Naive thymus-derived CD8-positive, alpha-beta T cell (primary cell): ENCODE measurements around the gene C16orf90. TPM values are rescaled to one million over a fixed set of nuclear protein-coding genes. Genes with fewer than 3 reads are reported as not detected.
"Not testable (repeated sequence)": the region's sequence is repeated elsewhere in the genome, so short reads cannot be mapped to it uniquely, and the experiment has no call there.

Source experiments
- ATAC-seq, 2 donors: fragments of 150-1000 bp; cut with Tn5 transposase in 1 of 2; sonication (Bioruptor Pico), chemical (Tn5 transposase) in 1 of 2; 1 replicate in 1 of 2; 2 replicates in 1 of 2; pipeline ENCODE4 v1.10.0; 2021; ENCODE audit warnings: mild to moderate bottlenecking in 2 of 2, moderate library complexity in 2 of 2
- POLR2A ChIA-PET: fragments of 350-600 bp; sonication (Branson Sonifier 250); formaldehyde crosslinking; loops from one replicate; lab custom pipeline; 2021; ENCODE audit warnings: antibody characterized with exemption; lab: Charles Lee
- DNase-seq, 10 donors: peaks; one replicate each; pipeline versions ENCODE4 v3.0.0 to v3.0.0-alpha.2; 2020 to 2022
- H3K27ac Mint-ChIP-seq, 10 donors: one replicate each; pipeline ENCODE4 v1.8.0; 2020 to 2022; ENCODE audit warnings: mild to moderate bottlenecking in 10 of 10, mixed read lengths in 10 of 10, moderate library complexity in 4 of 10, inconsistent platforms in 1 of 10
- H3K27me3 Mint-ChIP-seq, 5 donors: one replicate each; pipeline ENCODE4 v1.8.0; 2021 to 2022; ENCODE audit warnings: mixed read lengths in 5 of 5
- H3K36me3 Mint-ChIP-seq, 3 donors: one replicate each; pipeline ENCODE4 v1.8.0; 2020 to 2022; ENCODE audit warnings: mixed read lengths in 3 of 3, mild to moderate bottlenecking in 2 of 3, inconsistent platforms in 1 of 3
- H3K4me1 Mint-ChIP-seq, 4 donors: one replicate each; pipeline ENCODE4 v1.8.0; 2021 to 2022; ENCODE audit warnings: mixed read lengths in 4 of 4
- H3K4me3 Mint-ChIP-seq, 10 donors: one replicate each; pipeline ENCODE4 v1.8.0; 2020 to 2022; ENCODE audit warnings: mild to moderate bottlenecking in 10 of 10, mixed read lengths in 10 of 10, moderate library complexity in 6 of 10, inconsistent platforms in 1 of 10
- H3K9me3 Mint-ChIP-seq, 9 donors: one replicate each; pipeline ENCODE4 v1.8.0; 2020 to 2022; ENCODE audit warnings: mixed read lengths in 9 of 9, mild to moderate bottlenecking in 3 of 9, inconsistent platforms in 1 of 9, moderate library complexity in 1 of 9
- polyA plus RNA-seq, 3 donors: library from polyadenylated mRNA; unstranded; fragments of 300-500 nt; fragmentation: Illumina TruSeq; gene quantifications; one replicate each; pipeline ENCODE4 v1.2.3, GENCODE V29; 2021
- total RNA-seq, 8 experiments: library from RNA in 2 of 8; stranded (reverse) in 2 of 8; gene quantifications; one replicate each; pipeline ENCODE4 v1.2.3 and lab custom pipeline; 2021 to 2026

Gene C16orf90
- total and polyA plus RNA-seq, 5 experiments from 2014 or later: 0.26 TPM; not detected in 4

GRCh38 chr16:3511286-3512180 lies 16.2 kb upstream of the C16orf90 start:
- peaks cover 23 to 62% (median 44%) of the 10 kb centered on the region in 4 donors for H3K4me1 Mint-ChIP-seq
- peak overlapping the region in 5 of 10 donors; percentile 35 to 74 (median 54) for H3K4me3 Mint-ChIP-seq
- peaks cover 7 to 72% (median 25%) of the 10 kb centered on the region in 3 donors for H3K36me3 Mint-ChIP-seq
- no peak for ATAC-seq
- no peaks in the 10 kb centered on the region for H3K9me3 Mint-ChIP-seq
- peak overlapping the region; percentile 36 to 97 (median 88) for H3K27ac Mint-ChIP-seq
- no peak for DNase-seq
- POLR2A ChIA-PET: interaction anchor here (1.6 kb wide), 1 partner anchor 25 kb away, joined by 4 read pairs; no protein-coding TSS in a partner anchor
- no peaks in the 10 kb centered on the region for H3K27me3 Mint-ChIP-seq

- peak overlapping the region in 9 of 10 donors; percentile 9 to 77 (median 47) for H3K4me3 Mint-ChIP-seq
- ATAC-seq (no peak), DNase-seq (no peak)
- peaks cover 25 to 69% (median 53%) of the 10 kb centered on the region in 4 donors for H3K4me1 Mint-ChIP-seq
- H3K27ac Mint-ChIP-seq: peak overlapping the region; percentile 36 to 97 (median 89)
- H3K9me3 Mint-ChIP-seq: no peaks in the 10 kb centered on the region
- peaks cover 7 to 72% (median 34%) of the 10 kb centered on the region in 3 donors for H3K36me3 Mint-ChIP-seq
- POLR2A ChIA-PET: interaction anchor here (0.5 to 1.8 kb wide), 9 partner anchors 10 to 838 kb away, joined by 3 to 27 read pairs (median 4); partner anchors contain the start of genes CLUAP1 and NLRC3
- no peaks in the 10 kb centered on the region for H3K27me3 Mint-ChIP-seq
Observed at GRCh38 chr16:3510416-3510815, 15.1 kb upstream of the C16orf90 start.

DNA sequence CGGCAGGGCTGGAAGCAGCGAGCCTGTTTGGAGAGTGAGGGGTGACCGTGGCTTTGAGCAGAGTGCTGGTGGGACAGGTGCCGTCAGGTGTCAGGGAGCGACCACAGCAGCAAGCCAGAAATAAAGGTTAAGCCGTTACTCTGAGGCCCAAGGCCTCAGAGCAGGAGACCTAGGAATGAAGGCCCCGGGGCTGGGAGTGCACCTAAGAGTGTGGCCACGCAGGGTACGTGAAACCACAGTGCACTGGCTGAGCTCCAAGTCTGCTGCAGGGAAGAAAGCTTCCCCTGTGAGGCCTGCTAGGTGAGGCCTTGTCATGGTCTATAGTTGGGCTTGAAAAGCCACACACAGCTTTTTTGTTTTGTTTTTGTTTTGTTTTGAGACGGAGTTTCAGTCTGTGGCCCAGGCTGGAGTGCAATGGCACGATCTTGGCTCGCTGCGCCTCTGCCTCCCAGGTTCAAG lies 14.2 kb upstream of the C16orf90 start:
- POLR2A ChIA-PET: interaction anchor here (0.6 to 1.8 kb wide), 17 partner anchors 9 to 839 kb away, joined by 3 to 27 read pairs (median 4); partner anchors contain the start of genes C16orf90, CLUAP1, NAA60 and NLRC3
- no peaks in the 10 kb centered on the region for H3K9me3 Mint-ChIP-seq
- H3K4me3 Mint-ChIP-seq: peak overlapping the region; percentile 20 to 76 (median 59)
- peak; percentile 64 to 92 (median 80) for DNase-seq
- peak; percentile 99 to 100 for ATAC-seq
- peaks cover 7 to 69% (median 30%) of the 10 kb centered on the region in 3 donors for H3K36me3 Mint-ChIP-seq
- H3K27ac Mint-ChIP-seq: peak overlapping the region; percentile 36 to 97 (median 90)
- peaks cover 25 to 74% (median 58%) of the 10 kb centered on the region in 4 donors for H3K4me1 Mint-ChIP-seq
- no peaks in the 10 kb centered on the region for H3K27me3 Mint-ChIP-seq

- peak overlapping the region; percentile 36 to 97 (median 90) for H3K27ac Mint-ChIP-seq
- H3K27me3 Mint-ChIP-seq: no peaks in the 10 kb centered on the region
- peaks cover 27 to 77% (median 64%) of the 10 kb centered on the region in 4 donors for H3K4me1 Mint-ChIP-seq
- H3K36me3 Mint-ChIP-seq: peaks cover 7 to 62% (median 29%) of the 10 kb centered on the region in 3 donors
- POLR2A ChIA-PET: interaction anchor here (0.6 to 1.8 kb wide), 7 partner anchors 33 to 337 kb away, joined by 3 to 5 read pairs (median 4); partner anchors contain the start of genes NAA60 and ZNF597
- H3K9me3 Mint-ChIP-seq: no peaks in the 10 kb centered on the region
- DNase-seq: no peak
- peak overlapping the region in 9 of 10 donors; percentile 19 to 83 (median 57) for H3K4me3 Mint-ChIP-seq
- ATAC-seq: no peak
Observed at GRCh38 chr16:3508736-3509135, 13.4 kb upstream of the C16orf90 start.

DNA sequence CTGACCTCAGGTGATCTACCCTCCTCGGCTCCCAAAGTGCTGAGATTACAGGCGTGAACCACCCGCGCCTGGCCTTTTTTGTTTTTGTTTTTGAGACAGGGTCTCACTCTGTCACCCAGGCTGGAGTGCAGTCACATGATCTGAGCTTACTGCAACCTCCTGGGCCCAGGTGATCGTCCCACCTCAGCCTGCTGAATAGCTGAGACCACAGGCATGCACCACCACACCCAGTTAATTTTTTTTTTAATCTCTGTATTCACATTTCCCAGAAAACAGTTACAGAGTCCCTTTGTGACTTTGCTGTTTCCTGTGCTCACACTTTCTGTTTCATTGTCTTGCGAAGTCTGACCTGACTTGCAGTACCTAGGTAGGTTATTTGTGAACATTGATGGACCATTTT lies 8.2 kb upstream of the C16orf90 start:
- H3K9me3 Mint-ChIP-seq: no peaks in the 10 kb centered on the region
- peak; percentile 32 to 54 for ATAC-seq
- POLR2A ChIA-PET: interaction anchor here (0.6 to 2.6 kb wide), 4 partner anchors 10 to 104 kb away, joined by 3 to 12 read pairs (median 4); partner anchors contain the start of gene NLRC3

GRCh38 chr16:3501783-3502400 lies 6.6 kb upstream of the C16orf90 start:
- H3K9me3 Mint-ChIP-seq: no peaks in the 10 kb centered on the region
- POLR2A ChIA-PET: interaction anchor here (0.5 to 3.9 kb wide), 6 partner anchors 8 to 427 kb away, joined by 3 to 27 read pairs (median 5); partner anchors contain the start of genes NAA60, ZNF174, ZNF597 and ZSCAN32

More for the DNA sequence above, 8.2 kb upstream of the C16orf90 start:
- Mint-ChIP-seq H3K36me3 (peaks cover 6 to 31% (median 21%) of the 10 kb centered on the region in 3 donors), H3K4me3 (peak overlapping the region; percentile 57 to 95 (median 82)), H3K27ac (peak overlapping the region; percentile 85 to 98 (median 95)), H3K27me3 (peaks cover 0 to 2% (median 0%) of the 10 kb centered on the region in 5 donors), H3K4me1 (peaks cover 33 to 74% (median 69%) of the 10 kb centered on the region in 4 donors)
- peak in 9 of 10 donors; percentile 18 to 79 (median 47) for DNase-seq

GRCh38 chr16:3501412-3501761 lies 6.1 kb upstream of the C16orf90 start:
- POLR2A ChIA-PET: interaction anchor here (0.5 to 3.9 kb wide), 9 partner anchors 9 to 427 kb away, joined by 3 to 27 read pairs (median 3); partner anchors contain the start of genes NAA60, ZNF174, ZNF597 and ZSCAN32
- DNase-seq, ATAC-seq, H3K9me3 Mint-ChIP-seq, H3K27me3 Mint-ChIP-seq: not testable (repeated sequence)
- Mint-ChIP-seq H3K4me1 (peaks cover 27 to 66% (median 62%) of the 10 kb centered on the region in 4 donors), H3K4me3 (peak overlapping the region; percentile 85 to 95 (median 90)), H3K36me3 (peaks cover 0 to 17% (median 13%) of the 10 kb centered on the region in 3 donors), H3K27ac (peak overlapping the region; percentile 85 to 98 (median 95))

More at GRCh38 chr16:3501783-3502400, 6.6 kb upstream of the C16orf90 start:
- Mint-ChIP-seq H3K27ac (peak overlapping the region; percentile 85 to 98 (median 95)), H3K4me3 (peak overlapping the region; percentile 85 to 95 (median 90)), H3K36me3 (peaks cover 0 to 20% (median 15%) of the 10 kb centered on the region in 3 donors), H3K27me3 (peaks cover 0 to 2% (median 0%) of the 10 kb centered on the region in 5 donors), H3K4me1 (peaks cover 27 to 66% (median 62%) of the 10 kb centered on the region in 4 donors)
- DNase-seq (no peak), ATAC-seq (no peak)

DNA sequence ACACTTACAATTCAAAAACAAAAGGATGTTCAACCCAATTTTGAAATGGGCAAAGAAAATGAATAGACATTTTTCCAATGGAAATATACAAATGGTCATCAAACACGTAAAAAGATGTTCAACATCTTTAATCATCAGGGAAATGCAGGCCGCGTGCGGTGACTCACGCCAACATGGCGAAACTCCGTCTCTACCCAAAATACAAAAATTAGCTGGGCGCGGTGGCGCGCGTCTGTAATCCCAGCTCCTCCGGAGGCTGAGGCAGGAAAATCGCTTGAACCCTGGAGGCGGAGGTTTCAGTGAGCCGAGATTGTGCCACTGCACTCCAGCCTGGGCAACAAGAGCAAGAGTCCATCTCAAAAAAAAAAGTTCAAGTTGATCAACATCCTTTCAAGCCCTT lies 3.7 kb upstream of the C16orf90 start:
- no peak for ATAC-seq
- Mint-ChIP-seq H3K27me3 (peaks cover 0 to 2% (median 0%) of the 10 kb centered on the region in 5 donors), H3K27ac (peak overlapping the region in 5 of 10 donors; percentile 29 to 98 (median 85)), H3K36me3 (no peaks in the 10 kb centered on the region), H3K9me3 (no peaks in the 10 kb centered on the region), H3K4me3 (peak overlapping the region in 1 of 10 donors; percentile 36), H3K4me1 (peaks cover 22 to 47% (median 41%) of the 10 kb centered on the region in 4 donors)
- POLR2A ChIA-PET: interaction anchor here (0.6 to 3.9 kb wide), 8 partner anchors 11 to 770 kb away, joined by 3 to 27 read pairs (median 7); partner anchors contain the start of genes NAA60, ZNF174, ZNF597 and ZSCAN32
- DNase-seq: no peak

GRCh38 chr16:3497771-3498170 lies 2.5 kb upstream of the C16orf90 start:
- H3K36me3 Mint-ChIP-seq: no peaks in the 10 kb centered on the region
- peaks cover 0 to 2% (median 0%) of the 10 kb centered on the region in 5 donors for H3K27me3 Mint-ChIP-seq
- peak overlapping the region in 6 of 10 donors; percentile 8 to 75 (median 52) for H3K27ac Mint-ChIP-seq
- no peaks in the 10 kb centered on the region for H3K9me3 Mint-ChIP-seq
- ATAC-seq (no peak), DNase-seq (no peak)
- no peak overlapping the region for H3K4me3 Mint-ChIP-seq
- POLR2A ChIA-PET: interaction anchor here (0.6 kb wide), 2 partner anchors 95 to 916 kb away, joined by 3 to 4 read pairs; no protein-coding TSS in a partner anchor
- H3K4me1 Mint-ChIP-seq: peaks cover 18 to 35% (median 31%) of the 10 kb centered on the region in 4 donors

DNA sequence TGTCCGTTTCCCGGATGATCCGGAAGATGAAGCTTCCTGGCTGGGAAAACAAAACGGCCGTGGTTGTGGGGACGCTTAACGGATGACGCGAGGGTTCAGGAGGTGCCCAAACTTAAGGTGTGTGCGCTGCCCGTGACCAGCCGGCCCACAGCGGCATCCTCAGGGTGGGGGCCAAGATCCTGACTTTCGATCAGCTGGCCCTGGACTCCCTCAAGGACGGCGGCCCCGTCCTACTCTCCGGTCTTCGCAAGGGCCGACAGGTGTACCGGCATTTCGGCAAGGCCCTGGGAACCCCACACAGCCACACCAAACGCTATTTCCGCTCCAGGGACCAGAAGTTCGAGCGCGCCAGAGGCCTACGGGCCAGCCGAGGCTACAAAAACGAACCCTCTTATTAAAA lies 1.1 kb upstream of the C16orf90 start:
- ATAC-seq (no peak), DNase-seq (no peak)
- POLR2A ChIA-PET: interaction anchor here (0.7 kb wide), 1 partner anchor 234 kb away, joined by 3 read pairs; no protein-coding TSS in a partner anchor
- H3K9me3 Mint-ChIP-seq: no peaks in the 10 kb centered on the region
- no peak overlapping the region for H3K27ac Mint-ChIP-seq
- no peaks in the 10 kb centered on the region for H3K36me3 Mint-ChIP-seq
- peaks cover 15 to 24% (median 21%) of the 10 kb centered on the region in 4 donors for H3K4me1 Mint-ChIP-seq
- no peak overlapping the region for H3K4me3 Mint-ChIP-seq
- H3K27me3 Mint-ChIP-seq: peaks cover 0 to 2% (median 0%) of the 10 kb centered on the region in 5 donors

DNA sequence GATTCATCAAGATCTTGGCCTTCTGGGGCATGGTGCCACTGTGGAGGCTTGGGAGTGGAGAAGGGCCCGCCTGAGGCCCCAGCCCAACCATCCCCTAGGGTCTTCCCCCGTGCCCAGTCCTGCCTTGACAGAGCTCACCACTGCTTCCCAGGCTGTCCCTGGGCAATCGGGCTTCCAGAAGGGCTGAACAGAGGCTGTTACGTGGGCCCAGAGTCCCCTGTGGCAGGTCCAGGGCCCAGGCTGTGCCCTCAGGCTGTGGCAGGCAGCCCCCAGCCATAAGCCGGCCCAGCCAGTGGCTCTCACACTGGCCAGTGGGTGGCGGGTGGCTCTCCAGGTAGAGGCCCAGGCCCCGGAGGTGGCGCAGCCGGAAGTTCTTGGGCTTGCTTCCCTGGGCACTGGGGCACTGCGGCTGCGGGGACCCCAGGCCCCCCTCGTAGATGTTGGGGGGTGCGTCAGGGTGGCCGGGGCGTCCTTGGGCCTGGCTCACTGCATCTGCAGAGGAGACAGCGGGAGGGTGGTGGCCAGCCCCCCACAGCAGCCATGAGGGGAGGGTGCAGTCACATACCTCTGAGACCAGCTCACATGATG lies 809 bp downstream of the C16orf90 start:
- POLR2A ChIA-PET: no interaction called here
- H3K4me1 Mint-ChIP-seq: peaks cover 6 to 10% (median 9%) of the 10 kb centered on the region in 4 donors
- no peak for DNase-seq
- H3K27ac Mint-ChIP-seq: no peak overlapping the region
- no peaks in the 10 kb centered on the region for H3K9me3 Mint-ChIP-seq
- ATAC-seq: no peak
- H3K36me3 Mint-ChIP-seq: no peaks in the 10 kb centered on the region
- H3K27me3 Mint-ChIP-seq: no peaks in the 10 kb centered on the region
- H3K4me3 Mint-ChIP-seq: no peak overlapping the region
